ENCODE results near the gene RAET1E.
A peak's percentile ranks its signal among the peaks of the same experiment; 100 is the strongest.

The RAET1E gene

DNA sequence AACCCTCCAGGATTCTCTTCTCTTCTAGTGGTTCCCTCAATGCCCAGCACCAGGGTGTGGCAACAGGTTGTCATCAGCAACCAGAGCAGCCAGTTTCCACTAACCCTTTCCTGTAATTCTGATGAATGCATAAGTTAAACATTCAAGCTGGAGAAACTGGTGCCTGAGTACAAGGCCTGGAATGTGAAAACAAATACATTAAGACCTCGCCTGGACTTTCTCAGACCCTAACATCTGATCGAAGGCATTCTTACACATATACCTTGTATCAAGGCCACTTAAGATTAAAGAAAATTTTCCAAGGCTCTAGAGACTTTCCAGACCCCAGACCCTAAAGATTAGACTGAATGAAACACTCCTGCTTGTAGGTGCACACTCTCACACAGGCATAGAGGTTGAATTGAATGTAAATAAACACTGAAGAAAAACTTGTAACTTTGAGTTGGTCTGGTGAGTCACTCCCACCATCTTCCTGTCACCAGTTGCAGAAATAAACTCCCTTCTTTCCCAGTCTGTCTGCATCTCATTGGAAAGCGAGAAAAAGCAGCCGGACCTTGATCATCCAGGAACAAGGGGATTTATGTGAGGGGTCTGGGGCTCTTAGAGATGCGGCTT, 42.8 kb downstream of the RAET1E start:
- H3K27ac ChIP-seq, result peak overlapping the region; percentile 93
- no peak for TF ChIP-seq CTCF (conservative IDR thresholded peaks at IDR 0.05)

DNA sequence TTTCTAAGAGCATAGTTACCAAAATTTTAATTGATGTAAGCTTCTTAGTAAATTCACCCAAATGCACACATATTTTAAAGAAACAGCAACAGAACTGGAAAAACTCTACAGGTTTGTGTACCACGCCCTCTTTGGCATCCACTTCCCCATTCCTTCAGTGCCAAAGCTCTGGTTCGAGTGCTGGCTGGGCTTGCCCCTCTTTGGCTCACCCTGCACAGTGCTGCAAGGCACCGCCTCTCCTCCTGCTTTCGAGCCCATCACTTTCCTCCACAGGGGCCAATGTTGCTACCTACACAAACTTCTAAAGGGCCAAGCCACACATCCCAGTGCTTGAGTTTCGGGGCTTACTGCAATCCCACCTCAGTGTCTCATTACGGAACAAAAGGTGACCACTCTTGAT, 43.4 kb downstream of the RAET1E start:
- peak overlapping the region; percentile 93 for H3K27ac ChIP-seq

DNA sequence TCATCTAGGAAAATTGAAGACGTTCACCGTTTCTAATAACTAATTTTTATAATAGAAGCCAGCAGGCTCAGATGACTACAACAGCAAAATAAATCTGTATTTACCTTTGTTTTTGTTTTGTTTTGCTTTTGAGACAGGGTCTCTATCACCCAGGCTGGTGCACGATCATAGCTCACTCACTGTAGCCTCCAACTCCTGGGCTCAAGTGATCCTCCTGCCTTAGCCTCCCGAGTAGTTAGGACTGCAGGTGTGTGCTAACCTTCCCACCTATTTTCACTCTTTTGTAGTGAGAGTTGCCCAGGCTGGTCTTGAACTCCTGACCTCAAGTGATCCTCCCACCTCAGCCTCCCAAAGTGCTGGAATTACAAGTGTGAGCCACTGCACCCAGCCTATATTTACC, 43.9 kb downstream of the RAET1E start:
- peak overlapping the region; percentile 93 for H3K27ac ChIP-seq

More for the DNA sequence above, 43.4 kb downstream of the RAET1E start:
- TF ChIP-seq CTCF (conservative IDR thresholded peaks at IDR 0.05), result no peak

GRCh38 chr6:149852881-149853280, 45.0 kb downstream of the RAET1E start:
- H3K27ac ChIP-seq, result peak overlapping the region; percentile 93
- no peak for TF ChIP-seq CTCF (conservative IDR thresholded peaks at IDR 0.05)

- TF ChIP-seq CTCF (conservative IDR thresholded peaks at IDR 0.05), result no peak
- peak overlapping the region; percentile 93 for H3K27ac ChIP-seq
Observed at GRCh38 chr6:149852180-149852579, 45.7 kb downstream of the RAET1E start.

DNA sequence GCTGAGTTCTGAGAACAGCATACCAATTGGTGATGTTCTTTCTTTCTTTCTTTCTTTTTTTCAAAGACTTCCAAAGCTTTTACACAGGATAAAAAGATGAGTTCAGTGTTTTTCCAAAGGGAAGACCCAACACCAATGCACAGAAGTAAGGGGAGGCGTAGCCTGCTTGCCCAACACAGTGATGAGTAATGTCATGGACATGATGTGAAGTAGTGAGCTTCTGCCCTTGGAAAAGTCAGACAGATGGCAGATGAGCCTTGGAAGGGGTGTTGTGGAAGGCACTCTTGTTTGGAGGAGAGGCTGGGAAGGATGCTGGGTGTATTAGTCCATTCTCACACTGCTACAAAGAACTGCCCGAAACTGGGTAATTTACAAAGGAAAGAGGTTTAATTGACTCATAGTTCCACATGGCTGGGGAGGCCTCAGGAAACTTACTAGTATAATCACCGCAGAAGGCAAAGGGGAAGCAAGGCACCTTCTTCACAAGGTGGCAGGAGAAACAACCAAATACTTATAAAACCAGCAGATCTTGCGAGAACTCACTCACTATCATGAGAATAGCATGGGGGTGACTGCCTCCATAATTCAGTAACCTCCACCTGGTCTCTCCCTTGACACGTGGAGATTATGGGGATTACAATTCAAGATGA, 46.3 kb downstream of the RAET1E start:
- no peak for TF ChIP-seq CTCF (conservative IDR thresholded peaks at IDR 0.05)
- peak overlapping the region; percentile 93 for H3K27ac ChIP-seq

DNA sequence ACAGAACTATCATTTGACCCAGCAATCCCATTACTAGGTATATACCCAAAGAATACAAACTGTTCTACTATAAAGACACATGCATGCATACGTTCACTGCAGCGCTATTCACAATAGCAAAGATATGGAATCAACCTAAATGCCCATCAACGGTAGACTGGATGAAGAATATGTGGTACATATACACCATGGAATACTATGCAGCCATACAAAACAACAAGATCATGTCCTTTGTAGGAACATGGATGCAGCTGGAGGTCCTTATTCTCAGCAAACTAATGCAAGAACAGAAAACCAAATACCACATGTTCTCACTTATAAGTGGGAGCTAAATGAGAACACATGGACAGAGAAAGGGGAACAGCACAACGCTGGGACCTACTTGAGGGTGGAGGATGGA, 49.6 kb downstream of the RAET1E start:
- peak overlapping the region; percentile 24; the same call in 1 of the 2 replicates for H3K27ac ChIP-seq

Data from VCaP (cell line).